C4-2B (cell line): ENCODE results near the gene ZNF853.

Experiments
- H3K27ac ChIP-seq: fragments of 450-650 bp; 2 replicates; pipeline ENCODE4 v1.5.1; 2017
- CTCF ChIP-seq: fragments of 450-650 bp; conservative IDR thresholded peaks from 2 replicates; pipeline ENCODE4 v1.5.1; 2017; ENCODE audit warnings: mild to moderate bottlenecking
- ZFX ChIP-seq: fragments of 450-650 bp; IDR thresholded peaks from 2 replicates; pipeline ENCODE4 v1.6.1; 2017

The ZNF853 gene

DNA sequence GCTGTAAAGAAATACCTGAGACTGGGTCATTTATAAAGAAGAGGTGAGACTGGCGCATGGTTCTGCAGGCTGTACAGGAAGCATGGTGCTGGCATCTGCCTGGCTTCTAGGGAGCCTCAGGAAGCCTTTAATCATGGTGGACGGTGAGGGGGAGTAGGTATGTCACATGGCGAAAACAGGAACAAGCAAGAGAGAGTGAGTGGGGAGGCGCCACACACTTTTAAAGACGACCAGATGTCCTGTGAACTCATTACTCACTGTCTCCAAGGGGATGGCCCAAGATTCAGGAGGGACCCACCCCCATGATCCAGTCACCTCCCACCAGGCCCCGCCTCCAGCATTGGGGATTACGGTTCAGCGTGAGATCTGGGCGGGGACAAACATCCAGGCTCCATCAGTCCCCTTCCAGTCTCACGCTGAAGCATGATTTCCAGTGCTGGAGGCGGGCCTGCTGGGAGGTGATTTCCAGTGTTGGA, 24.9 kb downstream of the ZNF853 start:
- TF ChIP-seq ZFX (no peak), CTCF (no peak)
- no peak overlapping the region for H3K27ac ChIP-seq

GRCh38 chr7:6641305-6642035, 26.1 kb downstream of the ZNF853 start:
- no peak overlapping the region for H3K27ac ChIP-seq
- no peak for TF ChIP-seq ZFX

GRCh38 chr7:6642239-6642839, 26.9 kb downstream of the ZNF853 start:
- H3K27ac ChIP-seq = no peak overlapping the region
- no peak for TF ChIP-seq CTCF

- no peak overlapping the region for H3K27ac ChIP-seq
- no peak for TF ChIP-seq CTCF
- no peak for TF ChIP-seq ZFX
Measured at GRCh38 chr7:6642861-6643640, 27.6 kb downstream of the ZNF853 start.

DNA sequence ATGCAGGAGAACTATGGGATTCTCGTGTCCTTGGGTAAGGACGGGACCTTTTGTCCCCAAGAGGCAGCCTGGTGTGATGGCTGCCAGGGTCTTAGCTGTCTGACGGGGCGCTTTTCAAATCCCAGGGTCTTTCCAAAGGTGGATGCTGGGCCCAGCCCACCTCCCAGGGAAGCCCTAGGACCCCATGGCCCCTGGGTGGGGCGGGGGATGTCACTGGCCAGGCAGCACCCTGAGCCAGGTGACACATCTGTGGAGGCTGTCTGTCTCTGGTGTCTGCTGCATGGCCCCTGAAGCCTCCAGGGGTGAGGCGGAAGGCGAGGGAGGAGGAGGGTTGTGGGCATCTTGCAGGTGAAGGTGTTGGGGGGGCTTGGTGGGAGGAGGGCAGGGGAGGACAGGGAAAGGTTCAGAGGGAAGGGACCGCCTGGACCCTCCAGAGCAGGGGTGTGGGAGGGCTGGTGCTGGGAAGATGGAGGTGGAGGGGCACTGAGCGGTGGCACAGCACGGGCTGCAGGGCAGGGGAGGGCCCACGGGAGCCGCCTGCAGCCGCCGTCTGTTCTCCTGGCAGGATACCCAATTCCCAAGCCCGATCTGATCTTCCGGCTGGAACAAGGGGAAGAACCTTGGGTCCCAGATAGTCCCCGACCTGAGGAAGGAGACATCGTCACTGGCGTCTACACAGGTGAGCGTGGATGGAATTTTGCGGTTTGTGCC, 28.7 kb downstream of the ZNF853 start:
- no peak for TF ChIP-seq ZFX
- no peak for TF ChIP-seq CTCF
- H3K27ac ChIP-seq = no peak overlapping the region

- TF ChIP-seq CTCF (no peak), ZFX (no peak)
- no peak overlapping the region for H3K27ac ChIP-seq
Measured at GRCh38 chr7:6644728-6645127, 29.3 kb downstream of the ZNF853 start.

GRCh38 chr7:6646465-6646864, 31.1 kb downstream of the ZNF853 start:
- H3K27ac ChIP-seq = no peak overlapping the region
- TF ChIP-seq CTCF = no peak
- no peak for TF ChIP-seq ZFX
